Measurements from ENCODE around the gene PATJ.
"Not testable (repeated sequence)": the region's sequence is repeated elsewhere in the genome, so short reads cannot be mapped to it uniquely, and the experiment has no call there.

DNA sequence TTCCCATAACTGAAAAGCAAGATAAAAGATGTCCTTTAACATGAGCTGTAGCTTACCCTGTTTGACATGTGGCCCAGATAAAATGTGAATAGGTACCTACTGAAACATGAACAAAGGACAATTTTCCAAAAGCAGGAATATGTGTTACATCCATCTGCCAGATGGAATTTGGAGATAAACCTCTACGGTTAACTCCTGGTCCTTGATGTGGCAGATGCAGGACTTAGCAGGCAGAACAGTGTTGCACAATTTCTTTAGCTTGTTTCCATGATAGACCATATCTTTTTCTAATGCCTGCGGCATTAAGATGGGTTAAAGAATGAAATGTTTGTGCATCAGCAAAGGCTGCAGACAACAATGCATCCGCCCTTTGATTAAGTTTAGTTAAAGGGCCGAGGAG lies 437.8 kb downstream of the PATJ start:
- not testable (repeated sequence) for TF ChIP-seq POLR2AphosphoS5 (IDR thresholded peaks at IDR 0.05; ENCODE audit: low read depth); EZH2 (IDR thresholded peaks at IDR 0.05; ENCODE audit: low read depth, unreplicated experiment); CREB1 (CRISPR knock-in tag; IDR thresholded peaks at IDR 0.05; ENCODE audit: low read depth); JUNB (IDR thresholded peaks at IDR 0.05; ENCODE audit: unreplicated experiment); EZH2phosphoT487 (IDR thresholded peaks at IDR 0.05; ENCODE audit: unreplicated experiment); NANOG (IDR thresholded peaks at IDR 0.05; ENCODE audit: borderline replicate concordance); ZNF331 (CRISPR knock-in tag; IDR thresholded peaks at IDR 0.05; ENCODE audit: low read depth); REST (IDR thresholded peaks at IDR 0.05; ENCODE audit: unreplicated experiment)
- TF ChIP-seq, protein P1, sequence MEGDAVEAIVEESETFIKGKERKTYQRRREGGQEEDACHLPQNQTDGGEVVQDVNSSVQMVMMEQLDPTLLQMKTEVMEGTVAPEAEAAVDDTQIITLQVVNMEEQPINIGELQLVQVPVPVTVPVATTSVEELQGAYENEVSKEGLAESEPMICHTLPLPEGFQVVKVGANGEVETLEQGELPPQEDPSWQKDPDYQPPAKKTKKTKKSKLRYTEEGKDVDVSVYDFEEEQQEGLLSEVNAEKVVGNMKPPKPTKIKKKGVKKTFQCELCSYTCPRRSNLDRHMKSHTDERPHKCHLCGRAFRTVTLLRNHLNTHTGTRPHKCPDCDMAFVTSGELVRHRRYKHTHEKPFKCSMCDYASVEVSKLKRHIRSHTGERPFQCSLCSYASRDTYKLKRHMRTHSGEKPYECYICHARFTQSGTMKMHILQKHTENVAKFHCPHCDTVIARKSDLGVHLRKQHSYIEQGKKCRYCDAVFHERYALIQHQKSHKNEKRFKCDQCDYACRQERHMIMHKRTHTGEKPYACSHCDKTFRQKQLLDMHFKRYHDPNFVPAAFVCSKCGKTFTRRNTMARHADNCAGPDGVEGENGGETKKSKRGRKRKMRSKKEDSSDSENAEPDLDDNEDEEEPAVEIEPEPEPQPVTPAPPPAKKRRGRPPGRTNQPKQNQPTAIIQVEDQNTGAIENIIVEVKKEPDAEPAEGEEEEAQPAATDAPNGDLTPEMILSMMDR (conservative IDR thresholded peaks at IDR 0.05; ENCODE audit: low read depth in 2 of 2): not testable (repeated sequence)
- TF ChIP-seq, protein P2, sequence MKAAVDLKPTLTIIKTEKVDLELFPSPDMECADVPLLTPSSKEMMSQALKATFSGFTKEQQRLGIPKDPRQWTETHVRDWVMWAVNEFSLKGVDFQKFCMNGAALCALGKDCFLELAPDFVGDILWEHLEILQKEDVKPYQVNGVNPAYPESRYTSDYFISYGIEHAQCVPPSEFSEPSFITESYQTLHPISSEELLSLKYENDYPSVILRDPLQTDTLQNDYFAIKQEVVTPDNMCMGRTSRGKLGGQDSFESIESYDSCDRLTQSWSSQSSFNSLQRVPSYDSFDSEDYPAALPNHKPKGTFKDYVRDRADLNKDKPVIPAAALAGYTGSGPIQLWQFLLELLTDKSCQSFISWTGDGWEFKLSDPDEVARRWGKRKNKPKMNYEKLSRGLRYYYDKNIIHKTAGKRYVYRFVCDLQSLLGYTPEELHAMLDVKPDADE (IDR thresholded peaks at IDR 0.05): not testable (repeated sequence)
- TF ChIP-seq, protein P3, sequence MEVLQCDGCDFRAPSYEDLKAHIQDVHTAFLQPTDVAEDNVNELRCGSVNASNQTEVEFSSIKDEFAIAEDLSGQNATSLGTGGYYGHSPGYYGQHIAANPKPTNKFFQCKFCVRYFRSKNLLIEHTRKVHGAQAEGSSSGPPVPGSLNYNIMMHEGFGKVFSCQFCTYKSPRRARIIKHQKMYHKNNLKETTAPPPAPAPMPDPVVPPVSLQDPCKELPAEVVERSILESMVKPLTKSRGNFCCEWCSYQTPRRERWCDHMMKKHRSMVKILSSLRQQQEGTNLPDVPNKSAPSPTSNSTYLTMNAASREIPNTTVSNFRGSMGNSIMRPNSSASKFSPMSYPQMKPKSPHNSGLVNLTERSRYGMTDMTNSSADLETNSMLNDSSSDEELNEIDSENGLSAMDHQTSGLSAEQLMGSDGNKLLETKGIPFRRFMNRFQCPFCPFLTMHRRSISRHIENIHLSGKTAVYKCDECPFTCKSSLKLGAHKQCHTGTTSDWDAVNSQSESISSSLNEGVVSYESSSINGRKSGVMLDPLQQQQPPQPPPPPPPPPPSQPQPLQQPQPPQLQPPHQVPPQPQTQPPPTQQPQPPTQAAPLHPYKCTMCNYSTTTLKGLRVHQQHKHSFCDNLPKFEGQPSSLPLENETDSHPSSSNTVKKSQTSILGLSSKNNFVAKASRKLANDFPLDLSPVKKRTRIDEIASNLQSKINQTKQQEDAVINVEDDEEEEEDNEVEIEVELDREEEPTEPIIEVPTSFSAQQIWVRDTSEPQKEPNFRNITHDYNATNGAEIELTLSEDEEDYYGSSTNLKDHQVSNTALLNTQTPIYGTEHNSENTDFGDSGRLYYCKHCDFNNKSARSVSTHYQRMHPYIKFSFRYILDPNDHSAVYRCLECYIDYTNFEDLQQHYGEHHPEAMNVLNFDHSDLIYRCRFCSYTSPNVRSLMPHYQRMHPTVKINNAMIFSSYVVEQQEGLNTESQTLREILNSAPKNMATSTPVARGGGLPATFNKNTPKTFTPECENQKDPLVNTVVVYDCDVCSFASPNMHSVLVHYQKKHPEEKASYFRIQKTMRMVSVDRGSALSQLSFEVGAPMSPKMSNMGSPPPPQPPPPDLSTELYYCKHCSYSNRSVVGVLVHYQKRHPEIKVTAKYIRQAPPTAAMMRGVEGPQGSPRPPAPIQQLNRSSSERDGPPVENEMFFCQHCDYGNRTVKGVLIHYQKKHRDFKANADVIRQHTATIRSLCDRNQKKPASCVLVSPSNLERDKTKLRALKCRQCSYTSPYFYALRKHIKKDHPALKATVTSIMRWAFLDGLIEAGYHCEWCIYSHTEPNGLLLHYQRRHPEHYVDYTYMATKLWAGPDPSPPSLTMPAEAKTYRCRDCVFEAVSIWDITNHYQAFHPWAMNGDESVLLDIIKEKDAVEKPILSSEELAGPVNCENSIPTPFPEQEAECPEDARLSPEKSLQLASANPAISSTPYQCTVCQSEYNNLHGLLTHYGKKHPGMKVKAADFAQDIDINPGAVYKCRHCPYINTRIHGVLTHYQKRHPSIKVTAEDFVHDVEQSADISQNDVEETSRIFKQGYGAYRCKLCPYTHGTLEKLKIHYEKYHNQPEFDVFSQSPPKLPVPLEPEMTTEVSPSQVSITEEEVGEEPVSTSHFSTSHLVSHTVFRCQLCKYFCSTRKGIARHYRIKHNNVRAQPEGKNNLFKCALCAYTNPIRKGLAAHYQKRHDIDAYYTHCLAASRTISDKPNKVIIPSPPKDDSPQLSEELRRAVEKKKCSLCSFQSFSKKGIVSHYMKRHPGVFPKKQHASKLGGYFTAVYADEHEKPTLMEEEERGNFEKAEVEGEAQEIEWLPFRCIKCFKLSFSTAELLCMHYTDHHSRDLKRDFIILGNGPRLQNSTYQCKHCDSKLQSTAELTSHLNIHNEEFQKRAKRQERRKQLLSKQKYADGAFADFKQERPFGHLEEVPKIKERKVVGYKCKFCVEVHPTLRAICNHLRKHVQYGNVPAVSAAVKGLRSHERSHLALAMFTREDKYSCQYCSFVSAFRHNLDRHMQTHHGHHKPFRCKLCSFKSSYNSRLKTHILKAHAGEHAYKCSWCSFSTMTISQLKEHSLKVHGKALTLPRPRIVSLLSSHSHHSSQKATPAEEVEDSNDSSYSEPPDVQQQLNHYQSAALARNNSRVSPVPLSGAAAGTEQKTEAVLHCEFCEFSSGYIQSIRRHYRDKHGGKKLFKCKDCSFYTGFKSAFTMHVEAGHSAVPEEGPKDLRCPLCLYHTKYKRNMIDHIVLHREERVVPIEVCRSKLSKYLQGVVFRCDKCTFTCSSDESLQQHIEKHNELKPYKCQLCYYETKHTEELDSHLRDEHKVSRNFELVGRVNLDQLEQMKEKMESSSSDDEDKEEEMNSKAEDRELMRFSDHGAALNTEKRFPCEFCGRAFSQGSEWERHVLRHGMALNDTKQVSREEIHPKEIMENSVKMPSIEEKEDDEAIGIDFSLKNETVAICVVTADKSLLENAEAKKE (CRISPR knock-in tag; IDR thresholded peaks at IDR 0.05): not testable (repeated sequence)
